Vagina (tissue), 2 donors: Measurements from ENCODE around the gene PI4K2B. TPM values are rescaled to one million over a fixed set of nuclear protein-coding genes. Genes with fewer than 3 reads are reported as not detected.

Experiments
- DNase-seq, 2 donors: peaks; one replicate each; pipeline ENCODE4 v3.0.0-alpha.2; 2017; ENCODE audit errors: extremely low spot score in 2 of 2
- H3K27ac ChIP-seq: fragments of 200-600 bp; sonication (generic); one replicate; pipeline ENCODE4 v1.5.1; 2019
- H3K27me3 ChIP-seq: fragments of 200-600 bp; sonication (generic); one replicate; pipeline ENCODE4 v1.5.1; 2019
- H3K36me3 ChIP-seq, 2 donors: fragments of 200-600 bp; sonication (generic); one replicate each; pipeline ENCODE4 v1.5.1; 2017 to 2019
- H3K4me1 ChIP-seq: fragments of 200-600 bp; sonication (generic); one replicate; pipeline ENCODE4 v1.5.1; 2019
- H3K4me3 ChIP-seq, 2 donors: fragments of 200-600 bp; sonication (generic); 1 replicate in 1 of 2; 2 replicates in 1 of 2; pipeline ENCODE4 v1.5.1; 2016 to 2019
- H3K9me3 ChIP-seq: fragments of 200-600 bp; sonication (generic); one replicate; pipeline ENCODE4 v1.5.1; 2019
- CTCF ChIP-seq, 3 experiments: fragments of 450-650 bp in 2 of 3; fragments of 200-600 bp in 1 of 3; sonication (generic) in 1 of 3; IDR thresholded peaks; one replicate each; pipeline ENCODE4 v1.5.1; 2017 to 2019; ENCODE audit warnings: antibody characterized with exemption in 3 of 3, mild to moderate bottlenecking in 2 of 3, moderate library complexity in 2 of 3
- POLR2A ChIP-seq, 2 donors: fragments of 450-650 bp; IDR thresholded peaks; one replicate each; pipeline ENCODE4 v1.6.1; 2017; ENCODE audit warnings: antibody characterized with exemption in 2 of 2, mild to moderate bottlenecking in 2 of 2, moderate library complexity in 2 of 2
- POLR2AphosphoS5 ChIP-seq, 2 donors: sonication (generic); formaldehyde crosslinking; IDR thresholded peaks; one replicate each; pipeline ENCODE4 v1.9.0; 2017; ENCODE audit warnings: antibody characterized with exemption in 2 of 2, mild to moderate bottlenecking in 2 of 2, low read depth in 1 of 2; ENCODE audit not compliant: insufficient read depth in 1 of 2
- intact Hi-C: fragments of 100-400 bp; cut with DNase I; formaldehyde crosslinking; loops from one replicate; pipeline ENCODE4 v1.15.1; 2023
- total RNA-seq: library from RNA; depleted of rRNA; stranded (reverse); fragments of >200 nt; gene quantifications from one replicate; pipeline ENCODE4 v1.2.3, GENCODE V29; 2016

PI4K2B gene
- total RNA-seq, 1 donor from 2014 or later: 13.0 TPM

GRCh38 chr4:25258980-25259578, 25.2 kb downstream of the PI4K2B start:
- TF ChIP-seq POLR2A (IDR thresholded peaks at IDR 0.05) (no peak), POLR2AphosphoS5 (IDR thresholded peaks at IDR 0.05; ENCODE audit: insufficient read depth in 1 of 2, low read depth in 1 of 2) (no peak)
- no peak overlapping the region for H3K27ac ChIP-seq
- H3K9me3 ChIP-seq: no peaks in the 10 kb centered on the region
- no peaks in the 10 kb centered on the region for H3K27me3 ChIP-seq
- no peaks in the 10 kb centered on the region for H3K4me1 ChIP-seq
- intact Hi-C loops: no loop called here
- peaks cover 0 to 22% of the 10 kb centered on the region in 2 donors for H3K36me3 ChIP-seq
- no peak overlapping the region for H3K4me3 ChIP-seq
- no peak for DNase-seq

- Histone ChIP-seq H3K36me3 (no peaks in the 10 kb centered on the region), H3K4me3 (no peak overlapping the region), H3K9me3 (no peaks in the 10 kb centered on the region), H3K27me3 (no peaks in the 10 kb centered on the region), H3K27ac (no peak overlapping the region), H3K4me1 (no peaks in the 10 kb centered on the region)
- intact Hi-C loops: no loop called here
- TF ChIP-seq POLR2A (IDR thresholded peaks at IDR 0.05): no peak
- TF ChIP-seq CTCF (IDR thresholded peaks at IDR 0.05): no peak
- no peak for TF ChIP-seq POLR2AphosphoS5 (IDR thresholded peaks at IDR 0.05; ENCODE audit: insufficient read depth in 1 of 2, low read depth in 1 of 2)
- no peak for DNase-seq
These were observed 38.0 kb downstream of the PI4K2B start for GRCh38 chr4:25271866-25272265.

- H3K4me3 ChIP-seq: no peak overlapping the region
- TF ChIP-seq POLR2A (IDR thresholded peaks at IDR 0.05) (no peak), POLR2AphosphoS5 (IDR thresholded peaks at IDR 0.05; ENCODE audit: insufficient read depth in 1 of 2, low read depth in 1 of 2) (no peak), CTCF (IDR thresholded peaks at IDR 0.05) (no peak)
- intact Hi-C loops: no loop called here
- no peak overlapping the region for H3K27ac ChIP-seq
- H3K27me3 ChIP-seq: no peaks in the 10 kb centered on the region
- no peaks in the 10 kb centered on the region for H3K4me1 ChIP-seq
- no peak for DNase-seq
- peaks cover 0 to 7% of the 10 kb centered on the region in 2 donors for H3K36me3 ChIP-seq
- no peaks in the 10 kb centered on the region for H3K9me3 ChIP-seq
These were observed 46.4 kb downstream of the PI4K2B start for GRCh38 chr4:25280210-25280609.

- Histone ChIP-seq H3K4me1 (no peaks in the 10 kb centered on the region), H3K27me3 (no peaks in the 10 kb centered on the region), H3K36me3 (peaks cover 0 to 7% of the 10 kb centered on the region in 2 donors), H3K9me3 (no peaks in the 10 kb centered on the region), H3K4me3 (no peak overlapping the region), H3K27ac (no peak overlapping the region)
- DNase-seq: no peak
- intact Hi-C loops: no loop called here
- TF ChIP-seq CTCF (IDR thresholded peaks at IDR 0.05): no peak
- no peak for TF ChIP-seq POLR2A (IDR thresholded peaks at IDR 0.05)
- no peak for TF ChIP-seq POLR2AphosphoS5 (IDR thresholded peaks at IDR 0.05; ENCODE audit: insufficient read depth in 1 of 2, low read depth in 1 of 2)
These were observed 50.1 kb downstream of the PI4K2B start for GRCh38 chr4:25283948-25284347.

- H3K4me1 ChIP-seq: no peaks in the 10 kb centered on the region
- DNase-seq: no peak
- TF ChIP-seq POLR2A (IDR thresholded peaks at IDR 0.05) (no peak), CTCF (IDR thresholded peaks at IDR 0.05) (no peak), POLR2AphosphoS5 (IDR thresholded peaks at IDR 0.05; ENCODE audit: insufficient read depth in 1 of 2, low read depth in 1 of 2) (no peak)
- intact Hi-C loops: no loop called here
- H3K4me3 ChIP-seq: no peak overlapping the region
- peaks cover 0 to 7% of the 10 kb centered on the region in 2 donors for H3K36me3 ChIP-seq
- no peak overlapping the region for H3K27ac ChIP-seq
- no peaks in the 10 kb centered on the region for H3K9me3 ChIP-seq
- no peaks in the 10 kb centered on the region for H3K27me3 ChIP-seq
These were observed 50.6 kb downstream of the PI4K2B start for GRCh38 chr4:25284466-25284865.
